Activated T-cell treated with anti-CD3 and anti-CD28 coated beads, Interleukin-2, amount 50 U/mL, for 72 hours (primary cell): ENCODE results near the gene USP2. TPM values are rescaled to one million over a fixed set of nuclear protein-coding genes. Genes with fewer than 3 reads are reported as not detected.
"Not testable (repeated sequence)": the region's sequence is repeated elsewhere in the genome, so short reads cannot be mapped to it uniquely, and the experiment has no call there.

ENCODE experiments used
- ATAC-seq, 2 donors: fragments of 150-1000 bp; cut with Tn5 transposase; replicated peaks in 1 of 2; 2 replicates each; pipeline ENCODE4 v1.10.0; 2021; ENCODE audit warnings: moderate library complexity in 2 of 2, mild to moderate bottlenecking in 1 of 2
- DNase-seq, 2 donors: peaks; one replicate each; pipeline ENCODE4 v3.0.0; 2021 to 2022; ENCODE audit warnings: mixed read lengths in 1 of 2
- H3K27ac Mint-ChIP-seq: one replicate; pipeline ENCODE4 v1.8.0; 2022; ENCODE audit warnings: mild to moderate bottlenecking, moderate library complexity, mixed read lengths
- H3K27me3 Mint-ChIP-seq: one replicate; pipeline ENCODE4 v1.8.0; 2022; ENCODE audit warnings: low read depth, mixed read lengths
- H3K36me3 Mint-ChIP-seq, 2 donors: one replicate each; pipeline ENCODE4 v1.8.0; 2022; ENCODE audit warnings: mixed read lengths in 2 of 2, mild to moderate bottlenecking in 1 of 2; ENCODE audit not compliant: insufficient read depth in 2 of 2
- H3K4me1 Mint-ChIP-seq: one replicate; pipeline ENCODE4 v1.8.0; 2022; ENCODE audit warnings: low read depth, mixed read lengths
- H3K4me3 Mint-ChIP-seq, 2 donors: one replicate each; pipeline ENCODE4 v1.8.0; 2022; ENCODE audit warnings: mild to moderate bottlenecking in 2 of 2, mixed read lengths in 2 of 2, moderate library complexity in 2 of 2
- H3K9me3 Mint-ChIP-seq, 2 donors: one replicate each; pipeline ENCODE4 v1.8.0; 2022; ENCODE audit warnings: mixed read lengths in 2 of 2
- total RNA-seq, 2 donors: library from RNA; stranded (reverse); gene quantifications; one replicate each; pipeline ENCODE4 v1.2.3, GENCODE V29; 2022

The USP2 gene
- total RNA-seq, 2 donors from 2014 or later = 0.91 to 3.0 TPM

GRCh38 chr11:119418759-119419158 lies 37.3 kb upstream of the USP2 start:
- Mint-ChIP-seq H3K4me1 (peaks cover 18% of the 10 kb centered on the region), H3K27ac (no peak overlapping the region), H3K36me3 (no peaks in the 10 kb centered on the region), H3K4me3 (no peak overlapping the region), H3K27me3 (peaks cover 35% of the 10 kb centered on the region), H3K9me3 (no peaks in the 10 kb centered on the region)
- DNase-seq (no peak), ATAC-seq (no peak)

- Mint-ChIP-seq H3K36me3 (no peaks in the 10 kb centered on the region), H3K9me3 (no peaks in the 10 kb centered on the region), H3K27me3 (peaks cover 31% of the 10 kb centered on the region), H3K4me3 (no peak overlapping the region), H3K27ac (no peak overlapping the region), H3K4me1 (peaks cover 15% of the 10 kb centered on the region)
- no peak for ATAC-seq
- no peak for DNase-seq
Measured at GRCh38 chr11:119417726-119418540, 36.4 kb upstream of the USP2 start.

GRCh38 chr11:119416606-119417580 lies 35.4 kb upstream of the USP2 start:
- peaks cover 0 to 2% of the 10 kb centered on the region in 2 donors for H3K9me3 Mint-ChIP-seq
- H3K27ac Mint-ChIP-seq = no peak overlapping the region
- DNase-seq (no peak), ATAC-seq (no peak)
- H3K27me3 Mint-ChIP-seq = peaks cover 21% of the 10 kb centered on the region
- peaks cover 5% of the 10 kb centered on the region for H3K4me1 Mint-ChIP-seq
- no peak overlapping the region for H3K4me3 Mint-ChIP-seq
- H3K36me3 Mint-ChIP-seq = no peaks in the 10 kb centered on the region

GRCh38 chr11:119415966-119416365 lies 34.5 kb upstream of the USP2 start:
- Mint-ChIP-seq H3K36me3 (no peaks in the 10 kb centered on the region), H3K27me3 (peaks cover 14% of the 10 kb centered on the region), H3K27ac (no peak overlapping the region), H3K4me1 (no peaks in the 10 kb centered on the region), H3K9me3 (peaks cover 0 to 2% of the 10 kb centered on the region in 2 donors), H3K4me3 (no peak overlapping the region)
- DNase-seq = no peak
- no peak for ATAC-seq

- Mint-ChIP-seq H3K36me3 (no peaks in the 10 kb centered on the region), H3K27ac (no peak overlapping the region)
- no peak for ATAC-seq
Measured at GRCh38 chr11:119415517-119415916, 34.0 kb upstream of the USP2 start.

GRCh38 chr11:119414734-119415133 lies 33.2 kb upstream of the USP2 start:
- no peak overlapping the region for H3K4me3 Mint-ChIP-seq
- H3K27ac Mint-ChIP-seq = no peak overlapping the region
- H3K9me3 Mint-ChIP-seq = peaks cover 0 to 2% of the 10 kb centered on the region in 2 donors
- H3K36me3 Mint-ChIP-seq = no peaks in the 10 kb centered on the region
- H3K27me3 Mint-ChIP-seq = peaks cover 6% of the 10 kb centered on the region
- H3K4me1 Mint-ChIP-seq = no peaks in the 10 kb centered on the region
- ATAC-seq = no peak
- no peak for DNase-seq

More at GRCh38 chr11:119415517-119415916, 34.0 kb upstream of the USP2 start:
- H3K4me1 Mint-ChIP-seq = no peaks in the 10 kb centered on the region
- DNase-seq = no peak
- H3K4me3 Mint-ChIP-seq = no peak overlapping the region
- peaks cover 14% of the 10 kb centered on the region for H3K27me3 Mint-ChIP-seq
- peaks cover 0 to 2% of the 10 kb centered on the region in 2 donors for H3K9me3 Mint-ChIP-seq

GRCh38 chr11:119414321-119414720 lies 32.8 kb upstream of the USP2 start:
- no peaks in the 10 kb centered on the region for H3K36me3 Mint-ChIP-seq
- peaks cover 0 to 2% of the 10 kb centered on the region in 2 donors for H3K9me3 Mint-ChIP-seq
- no peak overlapping the region for H3K4me3 Mint-ChIP-seq
- DNase-seq (no peak), ATAC-seq (no peak)
- no peaks in the 10 kb centered on the region for H3K4me1 Mint-ChIP-seq
- no peak overlapping the region for H3K27ac Mint-ChIP-seq
- H3K27me3 Mint-ChIP-seq = peaks cover 5% of the 10 kb centered on the region

GRCh38 chr11:119412072-119412471 lies 30.6 kb upstream of the USP2 start:
- Mint-ChIP-seq H3K9me3 (peaks cover 0 to 2% of the 10 kb centered on the region in 2 donors), H3K4me3 (no peak overlapping the region), H3K36me3 (no peaks in the 10 kb centered on the region), H3K4me1 (no peaks in the 10 kb centered on the region), H3K27me3 (no peaks in the 10 kb centered on the region), H3K27ac (no peak overlapping the region)
- no peak for DNase-seq
- no peak for ATAC-seq

- Mint-ChIP-seq H3K27me3 (no peaks in the 10 kb centered on the region), H3K4me1 (no peaks in the 10 kb centered on the region), H3K9me3 (peaks cover 0 to 2% of the 10 kb centered on the region in 2 donors), H3K36me3 (no peaks in the 10 kb centered on the region), H3K4me3 (no peak overlapping the region), H3K27ac (no peak overlapping the region)
- ATAC-seq (no peak), DNase-seq (no peak)
Measured at GRCh38 chr11:119410501-119410900, 29.0 kb upstream of the USP2 start.

GRCh38 chr11:119409731-119410130 lies 28.2 kb upstream of the USP2 start:
- H3K4me1 Mint-ChIP-seq = no peaks in the 10 kb centered on the region
- no peaks in the 10 kb centered on the region for H3K27me3 Mint-ChIP-seq
- H3K9me3 Mint-ChIP-seq = peaks cover 0 to 2% of the 10 kb centered on the region in 2 donors
- no peak for DNase-seq
- ATAC-seq = no peak
- H3K36me3 Mint-ChIP-seq = no peaks in the 10 kb centered on the region
- no peak overlapping the region for H3K4me3 Mint-ChIP-seq
- H3K27ac Mint-ChIP-seq = no peak overlapping the region

GRCh38 chr11:119406005-119406404 lies 24.5 kb upstream of the USP2 start:
- ATAC-seq = no peak
- no peaks in the 10 kb centered on the region for H3K4me1 Mint-ChIP-seq
- no peak overlapping the region for H3K27ac Mint-ChIP-seq
- H3K36me3 Mint-ChIP-seq = no peaks in the 10 kb centered on the region
- peaks cover 1 to 2% of the 10 kb centered on the region in 2 donors for H3K9me3 Mint-ChIP-seq
- H3K27me3 Mint-ChIP-seq = peaks cover 7% of the 10 kb centered on the region
- no peak overlapping the region for H3K4me3 Mint-ChIP-seq
- DNase-seq = no peak

- not testable (repeated sequence) for H3K4me3 Mint-ChIP-seq, H3K27me3 Mint-ChIP-seq, DNase-seq, H3K4me1 Mint-ChIP-seq, H3K36me3 Mint-ChIP-seq, H3K27ac Mint-ChIP-seq, ATAC-seq, H3K9me3 Mint-ChIP-seq
Measured at GRCh38 chr11:119405448-119405847, 24.0 kb upstream of the USP2 start.

GRCh38 chr11:119404872-119405271 lies 23.4 kb upstream of the USP2 start:
- Mint-ChIP-seq H3K4me1 (no peaks in the 10 kb centered on the region), H3K4me3 (no peak overlapping the region), H3K27ac (no peak overlapping the region), H3K9me3 (peaks cover 1 to 7% of the 10 kb centered on the region in 2 donors), H3K27me3 (peaks cover 7% of the 10 kb centered on the region), H3K36me3 (no peaks in the 10 kb centered on the region)
- DNase-seq (no peak), ATAC-seq (no peak)
